Activated CD4-positive, alpha-beta T cell treated with anti-CD3 and anti-CD28 coated beads for 48 hours (primary cell): ENCODE results near the gene C3AR1.
"Not testable (repeated sequence)": the region's sequence is repeated elsewhere in the genome, so short reads cannot be mapped to it uniquely, and the experiment has no call there.

ENCODE experiments used
- DNase-seq: peaks from one replicate; pipeline ENCODE4 v3.0.0-alpha.2; 2020

The C3AR1 gene

DNA sequence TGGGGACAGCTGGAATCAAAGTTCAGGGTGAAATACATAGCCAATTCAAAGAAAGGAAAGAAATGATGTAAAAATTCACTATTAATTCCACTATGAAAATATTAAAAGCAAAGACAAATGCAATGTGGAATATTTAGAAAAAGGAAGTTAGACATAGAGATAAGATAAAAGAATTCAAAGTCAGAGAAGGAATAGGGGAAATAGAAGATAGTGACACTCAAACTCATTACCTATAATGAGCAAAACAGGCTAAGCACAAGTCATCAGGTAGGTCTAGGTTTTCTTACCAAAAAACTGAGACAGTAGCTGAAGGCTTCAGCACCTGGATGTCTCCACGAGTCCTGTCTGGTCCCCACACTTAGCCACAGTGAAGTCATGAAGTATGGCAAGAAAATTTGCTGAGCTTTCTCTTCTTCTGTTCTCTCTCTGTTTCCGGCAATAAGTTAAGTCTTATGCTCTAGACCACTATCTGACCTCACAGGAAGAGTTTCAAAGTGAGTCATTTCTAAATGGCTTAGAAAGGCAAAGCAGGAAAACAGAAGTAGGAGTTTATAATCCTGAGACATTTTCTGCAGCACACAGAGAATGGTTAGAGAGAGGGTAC lies at the start of gene C3AR1:
C3AR1 (minus strand) TSS at position 369 of the 604 bp plus-strand sequence. CDS start 6,174 bp downstream, outside the sequence.
- DNase-seq, result peak; percentile 33

DNA sequence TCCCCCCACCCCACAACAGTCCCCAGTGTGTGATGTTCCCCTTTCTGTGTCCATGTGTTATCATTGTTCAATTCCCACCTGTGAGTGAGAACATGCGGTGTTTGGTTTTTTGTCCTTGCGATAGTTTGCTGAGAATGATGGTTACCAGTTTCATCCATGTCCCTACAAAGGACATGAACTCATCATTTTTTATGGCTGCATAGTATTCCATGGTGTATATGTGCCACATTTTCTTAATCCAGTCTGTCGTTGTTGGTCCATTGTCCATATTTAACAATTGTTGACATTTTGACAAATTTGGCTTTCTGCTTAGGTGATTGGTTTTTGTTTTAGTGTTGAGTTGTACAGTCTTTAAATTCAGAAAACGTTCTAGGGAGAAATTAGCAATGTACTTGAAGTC lies 47.0 kb upstream of the C3AR1 start:
- DNase-seq, result not testable (repeated sequence)

DNA sequence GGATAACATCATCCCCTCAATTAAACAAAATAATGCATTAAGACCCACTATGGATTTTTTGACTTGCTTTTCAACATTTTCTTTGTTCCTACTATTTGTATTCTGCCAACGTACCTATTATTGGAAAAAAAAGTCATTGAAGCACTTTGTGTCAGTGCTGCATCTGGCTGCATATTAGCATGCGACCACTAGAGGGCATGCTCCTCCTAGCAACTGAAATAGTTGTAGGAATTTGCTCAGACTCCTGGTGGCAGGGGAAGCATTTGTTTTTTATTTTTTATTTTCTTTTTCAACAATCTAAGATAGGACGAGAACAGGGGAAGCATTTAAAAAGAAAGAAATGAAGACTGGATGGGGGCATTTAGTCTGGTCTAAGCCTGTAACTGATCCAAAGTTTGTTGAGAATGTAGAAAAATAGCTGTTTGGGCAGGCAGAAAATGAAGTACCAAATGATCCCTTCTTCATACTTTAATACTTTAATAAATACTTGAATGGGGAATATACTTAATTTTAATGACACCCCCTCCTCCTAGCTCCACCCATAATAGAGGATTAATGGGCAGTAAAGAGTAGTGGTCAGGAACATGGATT lies 42.7 kb upstream of the C3AR1 start:
- peak; percentile 84 for DNase-seq

DNA sequence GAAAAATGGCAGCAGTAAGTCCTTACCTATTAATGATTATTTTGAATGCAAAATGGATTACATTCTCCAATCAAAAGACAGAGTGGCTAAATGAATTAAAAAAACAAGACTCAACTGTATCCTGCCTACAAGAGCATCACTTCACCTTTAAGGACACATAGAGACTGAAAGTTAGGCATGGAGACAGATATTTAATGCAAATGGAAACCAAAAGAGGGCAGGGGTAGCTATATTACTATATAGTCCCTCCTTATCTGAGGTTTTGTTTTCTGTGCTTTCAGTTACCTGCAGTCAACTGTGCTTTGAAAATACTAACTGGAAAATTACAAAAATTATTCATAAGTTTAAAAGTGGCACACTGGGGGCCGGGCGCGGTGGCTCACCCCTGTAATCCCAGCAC lies 33.1 kb upstream of the C3AR1 start:
- no peak for DNase-seq

- DNase-seq, result no peak
Measured at GRCh38 chr12:8096281-8096915, 30.2 kb upstream of the C3AR1 start.

DNA sequence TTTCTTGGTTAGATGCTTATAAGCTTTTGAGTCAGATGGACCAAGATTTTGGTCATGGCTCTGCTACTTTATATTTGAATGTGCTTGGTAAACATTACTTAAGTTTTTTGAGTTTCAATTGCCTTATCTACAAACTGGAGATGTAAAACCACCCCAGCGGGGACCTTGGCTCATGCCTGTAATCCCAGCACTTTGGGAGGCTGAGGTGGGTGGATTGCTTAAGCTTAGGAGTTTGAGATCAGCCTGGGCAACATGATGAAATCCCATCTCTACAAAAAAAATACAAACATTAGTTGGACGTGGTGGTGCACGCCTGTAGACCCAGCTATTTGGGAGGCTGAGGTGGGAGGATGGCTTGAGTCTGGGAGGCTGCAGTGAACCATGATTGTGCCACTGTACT lies 27.1 kb upstream of the C3AR1 start:
- no peak for DNase-seq

GRCh38 chr12:8089716-8090115 lies 23.6 kb upstream of the C3AR1 start:
- no peak for DNase-seq

GRCh38 chr12:8089277-8089676 lies 23.1 kb upstream of the C3AR1 start:
- not testable (repeated sequence) for DNase-seq

GRCh38 chr12:8088574-8088973 lies 22.4 kb upstream of the C3AR1 start:
- peak; percentile 40 for DNase-seq

DNA sequence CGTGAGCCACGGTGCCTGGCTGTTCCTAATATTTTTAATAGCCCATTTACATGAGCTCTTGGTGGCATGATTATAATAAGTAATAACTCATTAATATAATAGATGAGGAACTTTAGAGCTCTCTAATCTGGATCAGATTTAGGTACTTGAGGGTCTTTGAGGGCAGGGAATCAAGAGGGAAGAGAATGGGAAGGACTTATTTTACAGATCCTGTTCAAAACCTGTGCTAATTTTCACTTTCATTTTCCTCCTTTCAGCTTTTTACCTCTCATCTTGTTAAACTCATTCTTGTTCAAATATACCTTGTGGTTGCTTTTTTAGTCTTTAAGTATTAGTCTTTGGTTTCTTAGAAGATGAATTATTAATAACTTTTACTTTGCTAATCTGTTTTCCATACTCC lies 21.5 kb upstream of the C3AR1 start:
- no peak for DNase-seq

DNA sequence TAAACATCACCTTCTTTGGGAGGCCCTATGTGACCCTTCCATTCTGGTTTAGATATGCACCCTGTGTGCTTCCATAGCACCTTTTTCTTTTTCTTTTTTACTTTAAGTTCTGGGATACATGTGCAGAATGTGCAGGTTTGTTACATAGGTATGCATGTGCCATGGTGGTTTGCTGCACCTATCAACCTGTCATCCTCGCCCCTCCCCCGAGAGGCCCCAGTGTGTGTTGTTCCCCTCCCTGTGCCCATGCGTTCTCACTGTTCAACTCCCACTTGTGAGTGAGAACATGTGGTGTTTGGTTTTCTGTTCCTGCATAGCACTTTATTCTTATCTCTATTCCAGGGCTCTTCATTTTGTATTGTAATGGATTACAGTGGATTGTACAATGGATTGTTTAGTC lies 18.2 kb upstream of the C3AR1 start:
- peak; percentile 58 for DNase-seq

GRCh38 chr12:8082808-8083100 lies 16.6 kb upstream of the C3AR1 start:
- no peak for DNase-seq

GRCh38 chr12:8081251-8081920 lies 15.2 kb upstream of the C3AR1 start:
- peak; percentile 41 for DNase-seq

GRCh38 chr12:8080120-8080519 lies 14.0 kb upstream of the C3AR1 start:
- no peak for DNase-seq

- no peak for DNase-seq
Measured at GRCh38 chr12:8078916-8079315, 12.8 kb upstream of the C3AR1 start.

DNA sequence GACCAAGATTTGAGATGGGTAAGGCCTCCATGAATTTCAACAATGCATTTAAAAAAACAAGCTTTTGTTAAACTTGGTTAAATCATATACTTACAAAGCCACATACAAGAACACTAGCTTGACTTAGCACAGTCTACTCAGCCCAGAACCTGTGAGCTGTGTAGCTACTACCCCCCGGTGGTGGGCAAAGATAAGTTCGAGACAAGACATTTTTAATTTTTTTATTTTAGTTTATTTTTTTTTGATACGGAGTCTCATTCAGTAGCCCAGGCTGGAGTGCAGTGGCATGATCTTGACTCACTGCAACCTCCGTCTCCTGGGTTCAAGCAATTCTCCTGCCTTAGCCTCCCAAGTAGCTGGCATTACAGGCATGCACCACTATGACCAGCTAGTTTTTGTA lies 12.2 kb upstream of the C3AR1 start:
- DNase-seq, result peak; percentile 72

DNA sequence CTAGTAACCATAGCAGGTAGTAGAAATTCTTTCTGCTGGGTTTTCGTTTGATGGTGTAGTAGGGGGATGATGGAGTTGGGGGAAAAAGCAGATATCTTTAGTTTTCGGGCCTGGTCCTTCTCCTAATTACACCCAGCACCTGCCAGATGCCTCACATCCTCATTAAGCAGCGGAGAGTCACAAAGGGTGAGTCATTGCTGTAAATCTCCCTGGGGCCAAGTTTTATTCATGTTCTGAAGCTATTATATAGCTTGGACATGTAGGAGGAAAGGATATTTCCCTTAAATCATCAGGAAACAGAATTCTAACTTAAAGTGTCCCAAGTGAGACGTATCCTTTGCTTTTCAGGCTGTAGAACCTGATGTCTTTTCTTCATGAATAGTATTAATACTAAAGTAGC lies 11.0 kb upstream of the C3AR1 start:
- no peak for DNase-seq

DNA sequence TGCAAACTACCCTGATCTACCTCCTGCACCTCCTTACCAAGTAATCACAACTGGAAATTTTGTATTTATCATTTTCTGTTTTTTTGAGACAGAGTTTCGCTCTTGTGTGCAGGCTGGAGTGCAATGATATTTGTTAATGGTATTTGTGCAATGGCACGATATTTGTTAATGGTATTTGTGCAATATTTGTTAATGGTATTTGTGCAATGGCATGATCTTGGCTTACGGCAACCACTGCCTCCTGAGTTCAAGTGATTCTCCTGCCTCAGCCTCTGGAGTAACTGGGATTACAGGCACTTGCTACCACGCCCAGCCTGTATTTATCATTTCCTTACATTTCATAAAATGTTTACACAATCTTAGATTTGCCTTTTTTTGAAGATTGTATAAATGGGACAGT lies 10.2 kb upstream of the C3AR1 start:
- no peak for DNase-seq

- DNase-seq, result no peak
Measured at GRCh38 chr12:8075935-8076334, 9.8 kb upstream of the C3AR1 start.

- DNase-seq, result not testable (repeated sequence)
Measured at GRCh38 chr12:8071820-8072219, 5.7 kb upstream of the C3AR1 start.

DNA sequence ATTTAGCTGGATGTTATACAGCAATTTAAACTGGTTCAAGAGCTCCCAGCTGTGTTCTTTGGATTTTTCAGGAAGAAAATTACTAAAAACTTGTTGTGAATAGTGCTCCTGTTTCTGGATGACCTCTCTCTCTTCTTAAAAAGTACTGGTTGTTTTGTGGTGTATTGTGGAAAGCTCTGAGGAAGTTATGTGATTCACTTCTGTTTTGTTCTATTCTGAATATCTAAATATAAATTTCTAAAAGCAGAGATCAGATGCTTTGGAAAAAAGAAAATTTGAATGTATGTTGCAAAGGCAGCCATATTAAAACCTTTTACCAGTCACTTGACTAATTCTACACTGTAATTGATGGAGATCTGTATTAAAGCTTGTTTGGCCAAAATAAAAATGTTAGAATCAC lies 3.4 kb upstream of the C3AR1 start:
- DNase-seq, result no peak

GRCh38 chr12:8064131-8064530 lies 2.0 kb downstream of the C3AR1 start:
- DNase-seq, result no peak

GRCh38 chr12:8058506-8058905 lies 7.7 kb downstream of the C3AR1 start:
- no peak for DNase-seq

DNA sequence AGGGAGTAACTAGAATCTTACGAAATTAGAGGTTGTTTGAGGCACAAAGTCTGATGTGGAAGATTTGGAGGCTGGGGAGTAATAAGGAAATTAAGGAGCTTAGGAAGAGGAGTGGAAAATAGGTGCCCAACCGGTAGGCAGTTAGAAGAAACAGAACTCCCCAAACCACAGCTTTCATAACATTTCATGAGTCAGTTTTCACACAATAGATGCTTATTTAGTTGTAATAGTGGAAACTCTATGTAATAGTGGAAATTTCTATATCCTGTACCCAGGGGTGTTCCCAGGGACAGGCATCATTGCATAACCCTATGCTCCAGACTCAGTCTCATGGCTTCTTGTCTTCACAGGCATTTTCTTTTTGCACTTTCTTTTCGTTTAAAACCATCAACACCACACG lies 8.3 kb downstream of the C3AR1 start:
- DNase-seq, result no peak
